ENCODE data around the gene SMARCD2. TPM values are rescaled to one million over a fixed set of nuclear protein-coding genes. Genes with fewer than 3 reads are reported as not detected.
"Not testable (repeated sequence)": the region's sequence is repeated elsewhere in the genome, so short reads cannot be mapped to it uniquely, and the experiment has no call there.

The SMARCD2 gene
- total and polyA plus RNA-seq, 7 donors = 44.4 to 122 (median 95.9) TPM

DNA sequence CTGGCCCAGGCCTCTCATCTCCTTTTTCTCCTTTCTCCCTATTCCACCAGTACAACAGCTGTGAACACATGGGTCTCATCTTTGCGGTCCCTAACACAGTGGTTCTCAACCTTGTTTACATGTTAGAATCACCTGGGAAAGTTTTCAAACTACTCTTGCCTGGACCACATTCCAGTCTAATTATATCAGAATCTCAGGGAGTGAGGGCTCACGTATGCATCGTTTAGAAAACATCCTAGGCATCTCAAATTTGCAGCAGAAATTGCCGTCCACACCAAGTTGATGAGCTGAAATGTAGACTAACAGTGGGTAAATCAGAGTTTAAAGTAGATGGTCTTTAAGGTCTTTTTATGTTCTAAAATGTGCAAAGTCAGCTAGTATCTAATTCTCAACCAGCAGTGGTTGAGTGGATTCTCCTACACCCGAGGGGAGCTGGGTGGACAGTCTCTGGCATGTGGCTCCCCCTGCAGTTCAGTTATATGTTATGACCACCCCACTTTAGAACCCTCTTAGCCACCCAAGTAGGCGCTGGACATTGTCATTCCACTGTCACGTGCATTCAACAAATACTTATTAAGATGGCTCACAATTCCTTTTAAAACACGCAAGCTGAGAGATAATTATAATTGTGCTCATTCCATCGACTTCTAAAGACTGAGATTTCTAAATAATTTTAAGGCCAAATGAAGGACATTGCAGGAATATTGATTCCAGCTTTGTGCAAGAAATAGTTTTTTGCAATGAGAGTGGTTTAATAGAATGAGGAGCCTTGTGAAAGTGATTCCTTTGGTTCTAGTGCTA is 27.2 kb upstream of the SMARCD2 start:
- H3K27ac ChIP-seq; H3K9me3 ChIP-seq; intact Hi-C loops (cut with DNase I); H3K4me1 ChIP-seq; H3K36me3 ChIP-seq; H3K27me3 ChIP-seq; DNase-seq; H3K4me3 ChIP-seq: not testable (repeated sequence)
- WGBS, 2 donors = 65 to 72% methylated on average over 9 of the region's 9 CpGs

DNA sequence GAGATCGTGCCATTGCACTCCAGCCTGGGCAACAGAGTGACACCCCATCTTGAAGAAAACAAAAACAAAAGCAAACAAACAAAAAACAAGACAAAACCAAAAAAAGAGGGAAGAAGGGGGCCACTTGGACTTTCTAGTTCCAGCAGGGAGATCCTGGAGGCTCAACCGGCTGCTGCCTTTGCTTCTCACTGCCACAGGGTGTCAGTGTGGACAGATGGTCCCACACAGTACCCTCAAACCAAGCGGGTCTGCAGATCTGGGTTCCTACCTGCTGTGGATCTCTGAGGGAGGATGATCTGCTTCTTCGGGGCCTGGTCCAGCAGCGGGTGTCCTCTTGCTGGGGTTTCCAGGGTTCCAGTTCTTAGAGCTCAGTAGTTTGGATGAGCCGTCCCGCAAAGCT is 24.1 kb upstream of the SMARCD2 start:
- H3K27me3 ChIP-seq; H3K27ac ChIP-seq; H3K36me3 ChIP-seq; H3K4me3 ChIP-seq; H3K9me3 ChIP-seq; intact Hi-C loops (cut with DNase I); H3K4me1 ChIP-seq: not testable (repeated sequence)
- DNase-seq = peak; percentile 24
- 79 to 80% methylated on average over 7 of the region's 7 CpGs for WGBS, 2 donors

DNA sequence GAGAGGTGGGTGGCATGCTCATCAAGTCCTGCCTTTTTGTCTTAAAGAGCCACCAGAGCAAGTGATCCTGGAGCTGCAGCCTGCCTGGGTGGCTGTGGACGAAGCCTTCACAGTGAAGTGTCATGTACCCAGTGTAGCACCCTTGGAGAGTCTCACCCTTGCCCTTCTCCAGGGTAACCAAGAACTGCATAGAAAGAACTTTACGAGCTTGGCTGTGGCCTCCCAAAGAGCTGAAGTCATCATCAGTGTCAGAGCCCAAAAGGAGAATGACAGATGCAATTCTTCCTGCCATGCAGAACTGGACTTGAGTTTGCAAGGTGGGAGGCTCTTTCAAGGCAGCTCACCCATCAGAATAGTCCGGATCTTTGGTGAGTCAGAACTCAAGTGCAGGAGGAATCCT is 16.8 kb upstream of the SMARCD2 start:
- H3K36me3 ChIP-seq = no peaks in the 10 kb centered on the region

DNA sequence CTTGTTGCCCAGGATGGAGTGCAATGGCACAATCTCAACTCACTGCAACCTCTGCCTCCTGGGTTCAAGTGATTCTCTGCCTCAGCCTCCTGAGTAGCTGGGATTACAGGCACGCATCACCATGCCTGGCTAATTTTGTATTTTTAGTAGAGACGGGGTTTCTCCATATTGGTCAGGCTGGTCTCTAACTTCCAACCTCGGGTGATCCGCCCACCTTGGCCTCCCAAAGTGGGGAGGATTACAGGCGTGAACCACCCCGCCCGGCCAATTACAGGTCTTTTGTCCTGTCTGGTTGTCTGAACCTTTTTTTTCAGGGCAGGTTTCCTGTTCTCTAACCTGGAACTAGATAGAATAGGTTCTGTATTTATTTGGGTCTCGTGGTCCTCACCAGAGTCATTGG is 13.9 kb upstream of the SMARCD2 start:
- H3K27me3 ChIP-seq; DNase-seq; H3K9me3 ChIP-seq; H3K4me1 ChIP-seq; H3K27ac ChIP-seq; H3K36me3 ChIP-seq; intact Hi-C loops (cut with DNase I); H3K4me3 ChIP-seq: not testable (repeated sequence)
- 57 to 87% methylated on average over 8 of the region's 8 CpGs for WGBS, 2 donors

More for the DNA sequence above, 16.8 kb upstream of the SMARCD2 start:
- intact Hi-C loops (cut with DNase I) = no loop called here
- WGBS, 2 donors = 68 to 79% methylated on average over 3 of the region's 3 CpGs
- no peaks in the 10 kb centered on the region for H3K4me1 ChIP-seq
- no peaks in the 10 kb centered on the region for H3K27me3 ChIP-seq
- no peaks in the 10 kb centered on the region for H3K9me3 ChIP-seq
- no peak for DNase-seq
- TF ChIP-seq POLR2AphosphoS5 (IDR thresholded peaks at IDR 0.05) (no peak), EP300 (IDR thresholded peaks at IDR 0.05) (no peak), POLR2A (IDR thresholded peaks at IDR 0.05) (no peak)
- TF ChIP-seq, protein P1, sequence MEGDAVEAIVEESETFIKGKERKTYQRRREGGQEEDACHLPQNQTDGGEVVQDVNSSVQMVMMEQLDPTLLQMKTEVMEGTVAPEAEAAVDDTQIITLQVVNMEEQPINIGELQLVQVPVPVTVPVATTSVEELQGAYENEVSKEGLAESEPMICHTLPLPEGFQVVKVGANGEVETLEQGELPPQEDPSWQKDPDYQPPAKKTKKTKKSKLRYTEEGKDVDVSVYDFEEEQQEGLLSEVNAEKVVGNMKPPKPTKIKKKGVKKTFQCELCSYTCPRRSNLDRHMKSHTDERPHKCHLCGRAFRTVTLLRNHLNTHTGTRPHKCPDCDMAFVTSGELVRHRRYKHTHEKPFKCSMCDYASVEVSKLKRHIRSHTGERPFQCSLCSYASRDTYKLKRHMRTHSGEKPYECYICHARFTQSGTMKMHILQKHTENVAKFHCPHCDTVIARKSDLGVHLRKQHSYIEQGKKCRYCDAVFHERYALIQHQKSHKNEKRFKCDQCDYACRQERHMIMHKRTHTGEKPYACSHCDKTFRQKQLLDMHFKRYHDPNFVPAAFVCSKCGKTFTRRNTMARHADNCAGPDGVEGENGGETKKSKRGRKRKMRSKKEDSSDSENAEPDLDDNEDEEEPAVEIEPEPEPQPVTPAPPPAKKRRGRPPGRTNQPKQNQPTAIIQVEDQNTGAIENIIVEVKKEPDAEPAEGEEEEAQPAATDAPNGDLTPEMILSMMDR (IDR thresholded peaks at IDR 0.05) = no peak
- no peak overlapping the region for H3K27ac ChIP-seq
- no peak overlapping the region for H3K4me3 ChIP-seq

DNA sequence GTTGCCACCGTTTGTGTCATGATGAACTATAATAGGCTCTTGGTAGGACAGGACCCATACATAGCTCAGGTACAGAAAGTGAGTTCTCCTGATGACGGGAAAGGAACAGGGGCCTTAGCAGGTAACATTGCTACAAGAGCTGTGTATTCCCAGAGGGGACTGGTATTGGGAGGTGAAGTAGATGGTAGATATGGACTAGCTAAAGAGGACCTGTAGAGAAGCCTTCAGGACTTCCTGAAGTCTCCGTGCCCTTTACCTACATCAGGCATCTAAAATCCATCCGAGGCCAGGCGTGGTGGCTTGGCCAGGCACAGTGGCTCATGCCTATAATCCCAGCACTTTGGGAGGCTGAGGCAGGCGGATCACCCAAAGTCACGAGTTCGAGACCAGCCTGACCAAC is 12.7 kb upstream of the SMARCD2 start:
- Histone ChIP-seq H3K27ac (no peak overlapping the region), H3K4me3 (no peak overlapping the region), H3K27me3 (no peaks in the 10 kb centered on the region), H3K9me3 (no peaks in the 10 kb centered on the region), H3K4me1 (no peaks in the 10 kb centered on the region), H3K36me3 (no peaks in the 10 kb centered on the region)
- DNase-seq = peak; percentile 20
- WGBS, 2 donors = 90 to 93% methylated on average over 8 of the region's 8 CpGs
- intact Hi-C loops (cut with DNase I) = no loop called here
- TF ChIP-seq EP300 (IDR thresholded peaks at IDR 0.05) (no peak), POLR2AphosphoS5 (IDR thresholded peaks at IDR 0.05) (no peak), POLR2A (IDR thresholded peaks at IDR 0.05) (no peak)
- TF ChIP-seq, protein P1 (IDR thresholded peaks at IDR 0.05) = no peak

DNA sequence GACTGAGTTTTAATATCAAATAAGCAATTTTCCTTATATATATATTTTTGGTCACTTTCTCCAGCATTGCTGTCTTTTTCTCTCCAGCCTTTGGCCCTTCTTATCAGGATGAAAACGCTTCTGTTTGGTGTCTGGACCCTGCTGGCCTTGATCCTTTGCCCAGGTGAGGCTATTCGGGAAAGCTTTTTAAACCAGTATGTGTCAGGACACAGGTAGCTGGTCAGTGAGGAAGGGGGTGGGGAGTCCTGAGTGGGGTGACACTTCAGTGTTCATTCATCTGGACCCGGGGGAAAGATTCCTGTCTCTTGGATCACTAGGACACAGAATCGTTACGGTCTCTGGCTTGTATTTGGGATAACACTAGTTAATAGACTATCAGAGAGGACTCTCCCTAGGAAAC is 12.2 kb upstream of the SMARCD2 start:
- H3K4me1 ChIP-seq = no peaks in the 10 kb centered on the region
- intact Hi-C loops (cut with DNase I) = no loop called here
- H3K27ac ChIP-seq = no peak overlapping the region
- H3K4me3 ChIP-seq = no peak overlapping the region
- H3K36me3 ChIP-seq = no peaks in the 10 kb centered on the region
- TF ChIP-seq POLR2A (IDR thresholded peaks at IDR 0.05) (no peak), POLR2AphosphoS5 (IDR thresholded peaks at IDR 0.05) (no peak), EP300 (IDR thresholded peaks at IDR 0.05) (no peak)
- TF ChIP-seq, protein P1 (IDR thresholded peaks at IDR 0.05) = no peak
- DNase-seq = no peak
- no peaks in the 10 kb centered on the region for H3K27me3 ChIP-seq
- WGBS, 2 donors = 60 to 90% methylated on average over 5 of the region's 5 CpGs
- H3K9me3 ChIP-seq = no peaks in the 10 kb centered on the region
